T-cell (primary cell): ENCODE measurements around the gene KCNIP4. TPM values are rescaled to one million over a fixed set of nuclear protein-coding genes. Genes with fewer than 3 reads are reported as not detected.

Experiments
- ATAC-seq, 4 experiments: fragments of 200-7000 bp in 3 of 4; fragments of 150-1000 bp in 1 of 4; cut with Tn5 transposase; replicated peaks in 1 of 4; 1 replicate in 3 of 4; 2 replicates in 1 of 4; pipeline ENCODE4 v1.10.0; 2021; ENCODE audit warnings: moderate library complexity in 3 of 4, mild to moderate bottlenecking in 2 of 4, moderate number of reproducible peaks in 1 of 4
- CTCF ChIA-PET, 2 donors: fragments of 300-600 bp; sonication (Branson Sonifier 250); formaldehyde crosslinking; loops; one replicate each; lab custom pipeline; 2022; ENCODE audit warnings: antibody characterized with exemption in 2 of 2; lab: Charles Lee
- POLR2A ChIA-PET, 2 donors: fragments of 300-600 bp; sonication (Branson Sonifier 250); formaldehyde crosslinking; loops; one replicate each; lab custom pipeline; 2022; ENCODE audit warnings: antibody characterized with exemption in 2 of 2; lab: Charles Lee
- DNase-seq, 35 experiments: peaks; one replicate each; pipeline versions ENCODE4 v3.0.0 to v3.0.0-alpha.2; 2013 to 2023
- H3K27ac ChIP-seq: one replicate; pipeline ENCODE4 v1.5.1; 2013; ENCODE audit warnings: low read length
- H3K27me3 ChIP-seq, 2 experiments: replicated peaks in 1 of 2; 1 replicate in 1 of 2; 2 replicates in 1 of 2; pipeline versions ENCODE4 v1.6.1 to v1.7.0; 2013; ENCODE audit warnings: low read length in 1 of 2, mixed read lengths in 1 of 2; ENCODE audit not compliant: control insufficient read depth in 2 of 2, insufficient read depth in 2 of 2; ENCODE audit errors: extremely low read depth in 1 of 2
- H3K36me3 ChIP-seq, 2 donors: 1 replicate in 1 of 2; 2 replicates in 1 of 2; pipeline versions ENCODE4 v1.6.1 to v1.7.0; 2013; ENCODE audit warnings: low read length in 1 of 2; ENCODE audit not compliant: control insufficient read depth in 2 of 2, insufficient read depth in 1 of 2; ENCODE audit errors: extremely low read depth in 1 of 2
- H3K4me1 ChIP-seq, 2 experiments: 1 replicate in 1 of 2; 2 replicates in 1 of 2; pipeline versions ENCODE4 v1.6.1 to v1.7.0; 2013; ENCODE audit warnings: low read length in 2 of 2, mixed read lengths in 1 of 2; ENCODE audit not compliant: insufficient read depth in 2 of 2, control insufficient read depth in 1 of 2; ENCODE audit errors: extremely low read depth in 1 of 2
- H3K4me3 ChIP-seq, 2 donors: 1 replicate in 1 of 2; 2 replicates in 1 of 2; pipeline versions ENCODE4 v1.5.1 to v1.7.0; 2013; ENCODE audit warnings: mild to moderate bottlenecking in 2 of 2, low read length in 1 of 2, moderate library complexity in 1 of 2; ENCODE audit not compliant: control insufficient read depth in 1 of 2; ENCODE audit errors: extremely low read depth in 1 of 2
- H3K9me3 ChIP-seq: 2 replicates; pipeline ENCODE4 v1.7.0; 2013
- H3K27ac Mint-ChIP-seq, 2 donors: one replicate each; pipeline ENCODE4 v1.8.0; 2020 to 2021; ENCODE audit warnings: mild to moderate bottlenecking in 2 of 2, mixed read lengths in 2 of 2
- H3K27me3 Mint-ChIP-seq, 2 donors: one replicate each; pipeline ENCODE4 v1.8.0; 2021 to 2022; ENCODE audit warnings: mixed read lengths in 2 of 2
- H3K36me3 Mint-ChIP-seq: one replicate; pipeline ENCODE4 v1.8.0; 2021; ENCODE audit warnings: mixed read lengths
- H3K4me1 Mint-ChIP-seq, 3 donors: one replicate each; pipeline ENCODE4 v1.8.0; 2020 to 2022; ENCODE audit warnings: mixed read lengths in 3 of 3, mild to moderate bottlenecking in 1 of 3
- H3K4me3 Mint-ChIP-seq, 3 donors: one replicate each; pipeline ENCODE4 v1.8.0; 2020 to 2022; ENCODE audit warnings: mild to moderate bottlenecking in 3 of 3, mixed read lengths in 3 of 3, moderate library complexity in 3 of 3
- H3K9me3 Mint-ChIP-seq, 3 donors: one replicate each; pipeline ENCODE4 v1.8.0; 2020 to 2022; ENCODE audit warnings: mixed read lengths in 3 of 3
- WGBS: methylation state at CpG from one replicate; pipeline ENCODE4 v1.1.5; 2013; ENCODE audit warnings: missing lambda C conversion rate; ENCODE audit not compliant: insufficient coverage; 5-methylcytosine and 5-hydroxymethylcytosine counted together
- total RNA-seq, 35 experiments: library from RNA in 6 of 35; stranded (reverse) in 6 of 35; fragments of 120-200 nt in 1 of 35; gene quantifications; one replicate each; pipeline versions ENCODE4 v1.2.1 to v1.2.4 and lab custom pipeline; 2013 to 2026

Gene KCNIP4
- total RNA-seq, 5 donors from 2014 or later (not counting 1 experiment from before 2014, with no cell fraction given): not detected

GRCh38 chr4:21946858-21947257 lies 1.7 kb downstream of the KCNIP4 start:
- H3K36me3 ChIP-seq: no peaks in the 10 kb centered on the region
- DNase-seq (no peak), ATAC-seq (no peak)
- ChIA-PET POLR2A (no interaction called here), CTCF (no interaction called here)
- Mint-ChIP-seq H3K27ac (no peak overlapping the region), H3K27me3 (peaks cover 19 to 30% of the 10 kb centered on the region in 2 donors), H3K4me1 (no peaks in the 10 kb centered on the region), H3K36me3 (no peaks in the 10 kb centered on the region), H3K4me3 (no peak overlapping the region), H3K9me3 (peaks cover 8 to 17% (median 17%) of the 10 kb centered on the region in 3 donors)
- 71% methylated on average over 1 of the region's 6 CpGs for WGBS
- H3K27ac ChIP-seq: no peak overlapping the region
- H3K27me3 ChIP-seq: peaks cover 2 to 10% of the 10 kb centered on the region in 2 experiments
- H3K9me3 ChIP-seq: no peaks in the 10 kb centered on the region
- H3K4me1 ChIP-seq: no peaks in the 10 kb centered on the region
- no peak overlapping the region for H3K4me3 ChIP-seq

GRCh38 chr4:21921526-21922180 lies 26.9 kb downstream of the KCNIP4 start:
- Histone ChIP-seq H3K4me1 (no peaks in the 10 kb centered on the region), H3K27me3 (no peaks in the 10 kb centered on the region), H3K4me3 (no peak overlapping the region), H3K27ac (no peak overlapping the region), H3K9me3 (no peaks in the 10 kb centered on the region), H3K36me3 (no peaks in the 10 kb centered on the region)
- WGBS: 56% methylated on average over 2 of the region's 3 CpGs
- H3K27ac Mint-ChIP-seq: no peak overlapping the region
- no peak overlapping the region for H3K4me3 Mint-ChIP-seq
- ATAC-seq (no peak), DNase-seq (no peak)
- no peaks in the 10 kb centered on the region for H3K36me3 Mint-ChIP-seq
- ChIA-PET CTCF (no interaction called here), POLR2A (no interaction called here)
- peaks cover 0 to 3% (median 2%) of the 10 kb centered on the region in 3 donors for H3K9me3 Mint-ChIP-seq
- H3K4me1 Mint-ChIP-seq: no peaks in the 10 kb centered on the region
- no peaks in the 10 kb centered on the region for H3K27me3 Mint-ChIP-seq

- H3K27ac Mint-ChIP-seq: no peak overlapping the region
- ATAC-seq (no peak), DNase-seq (no peak)
- H3K4me1 Mint-ChIP-seq: no peaks in the 10 kb centered on the region
- Histone ChIP-seq H3K27me3 (no peaks in the 10 kb centered on the region), H3K4me3 (no peak overlapping the region), H3K4me1 (no peaks in the 10 kb centered on the region), H3K9me3 (no peaks in the 10 kb centered on the region), H3K27ac (no peak overlapping the region), H3K36me3 (no peaks in the 10 kb centered on the region)
- H3K4me3 Mint-ChIP-seq: no peak overlapping the region
- peaks cover 2 to 13% (median 4%) of the 10 kb centered on the region in 3 donors for H3K9me3 Mint-ChIP-seq
- POLR2A ChIA-PET: no interaction called here
- CTCF ChIA-PET: no interaction called here
- 71% methylated on average over 1 of the region's 3 CpGs for WGBS
- no peaks in the 10 kb centered on the region for H3K36me3 Mint-ChIP-seq
- no peaks in the 10 kb centered on the region for H3K27me3 Mint-ChIP-seq
These were observed 32.8 kb downstream of the KCNIP4 start for GRCh38 chr4:21915761-21916160.

- no peaks in the 10 kb centered on the region for H3K36me3 Mint-ChIP-seq
- Histone ChIP-seq H3K4me1 (no peaks in the 10 kb centered on the region), H3K9me3 (no peaks in the 10 kb centered on the region), H3K27me3 (no peaks in the 10 kb centered on the region), H3K4me3 (no peak overlapping the region), H3K27ac (no peak overlapping the region), H3K36me3 (no peaks in the 10 kb centered on the region)
- H3K4me3 Mint-ChIP-seq: no peak overlapping the region
- H3K27me3 Mint-ChIP-seq: no peaks in the 10 kb centered on the region
- H3K27ac Mint-ChIP-seq: no peak overlapping the region
- DNase-seq: no peak
- WGBS: no CpG with 5 or more reads among the region's 1 CpG
- ChIA-PET POLR2A (no interaction called here), CTCF (no interaction called here)
- peaks cover 10 to 18% (median 10%) of the 10 kb centered on the region in 3 donors for H3K9me3 Mint-ChIP-seq
- no peak for ATAC-seq
- no peaks in the 10 kb centered on the region for H3K4me1 Mint-ChIP-seq
These were observed 46.7 kb downstream of the KCNIP4 start for GRCh38 chr4:21901831-21902230.

GRCh38 chr4:21901281-21901680 lies 47.3 kb downstream of the KCNIP4 start:
- H3K4me3 ChIP-seq: no peak overlapping the region
- Mint-ChIP-seq H3K4me3 (no peak overlapping the region), H3K27ac (no peak overlapping the region), H3K4me1 (no peaks in the 10 kb centered on the region), H3K27me3 (no peaks in the 10 kb centered on the region), H3K9me3 (peaks cover 10 to 18% (median 10%) of the 10 kb centered on the region in 3 donors), H3K36me3 (no peaks in the 10 kb centered on the region)
- CTCF ChIA-PET: no interaction called here
- no peaks in the 10 kb centered on the region for H3K36me3 ChIP-seq
- no peaks in the 10 kb centered on the region for H3K4me1 ChIP-seq
- POLR2A ChIA-PET: no interaction called here
- no CpG with 5 or more reads among the region's 2 CpGs for WGBS
- ATAC-seq (no peak), DNase-seq (no peak)
- no peaks in the 10 kb centered on the region for H3K9me3 ChIP-seq
- no peak overlapping the region for H3K27ac ChIP-seq
- H3K27me3 ChIP-seq: no peaks in the 10 kb centered on the region

GRCh38 chr4:21900211-21900610 lies 48.4 kb downstream of the KCNIP4 start:
- ATAC-seq (no peak), DNase-seq (no peak)
- no peaks in the 10 kb centered on the region for H3K4me1 ChIP-seq
- H3K27me3 ChIP-seq: no peaks in the 10 kb centered on the region
- no CpG with 5 or more reads among the region's 2 CpGs for WGBS
- no peak overlapping the region for H3K4me3 ChIP-seq
- H3K9me3 ChIP-seq: no peaks in the 10 kb centered on the region
- H3K27me3 Mint-ChIP-seq: no peaks in the 10 kb centered on the region
- no peak overlapping the region for H3K27ac ChIP-seq
- ChIA-PET CTCF (no interaction called here), POLR2A (no interaction called here)
- no peaks in the 10 kb centered on the region for H3K36me3 ChIP-seq
- no peak overlapping the region for H3K27ac Mint-ChIP-seq
- no peak overlapping the region for H3K4me3 Mint-ChIP-seq
- peaks cover 9 to 14% (median 10%) of the 10 kb centered on the region in 3 donors for H3K9me3 Mint-ChIP-seq
- no peaks in the 10 kb centered on the region for H3K36me3 Mint-ChIP-seq
- H3K4me1 Mint-ChIP-seq: no peaks in the 10 kb centered on the region
